BLaER1 (cell line): ENCODE data around the gene PHAF1.

ENCODE experiments used
- H3K27ac ChIP-seq: shearing (Covaris generic); formaldehyde crosslinking; 2 replicates; pipeline ENCODE4 v1.8.1; 2022
- H3K27me3 ChIP-seq: shearing (Covaris generic); formaldehyde crosslinking; 2 replicates; pipeline ENCODE4 v1.8.1; 2022
- H3K36me3 ChIP-seq: shearing (Covaris generic); formaldehyde crosslinking; 2 replicates; pipeline ENCODE4 v1.8.1; 2022
- H3K4me1 ChIP-seq: shearing (Covaris generic); formaldehyde crosslinking; 2 replicates; pipeline ENCODE4 v1.8.1; 2022
- H3K4me2 ChIP-seq: shearing (Covaris generic); formaldehyde crosslinking; 2 replicates; pipeline ENCODE4 v1.8.1; 2022
- H3K4me3 ChIP-seq: shearing (Covaris generic); formaldehyde crosslinking; 2 replicates; pipeline ENCODE4 v1.8.1; 2022
- H3K9ac ChIP-seq: shearing (Covaris generic); formaldehyde crosslinking; 2 replicates; pipeline ENCODE4 v1.8.1; 2022
- H3K9me3 ChIP-seq: shearing (Covaris generic); formaldehyde crosslinking; 2 replicates; pipeline ENCODE4 v1.8.1; 2022
- H4K20me1 ChIP-seq: shearing (Covaris generic); formaldehyde crosslinking; 2 replicates; pipeline ENCODE4 v1.8.1; 2022
- Cebpa-rat ChIP-seq: shearing (Covaris generic); IDR thresholded peaks from 2 replicates; pipeline ENCODE4 v1.8.1; 2022

Gene PHAF1

GRCh38 chr16:67109407-67110135 is at the start of gene PHAF1:
PHAF1 (plus strand) TSS chr16:67109941; CDS start chr16:67110176, 235 bp downstream.
- Histone ChIP-seq H3K36me3 (peaks cover 32% of the 10 kb centered on the region), H3K27me3 (no peaks in the 10 kb centered on the region), H3K9ac (peak within 1 kb of the TSS; percentile 88), H3K27ac (peak within 1 kb of the TSS; percentile 79), H4K20me1 (peaks cover 47% of the 10 kb centered on the region), H3K4me3 (peak within 1 kb of the TSS; percentile 99), H3K9me3 (no peaks in the 10 kb centered on the region), H3K4me2 (peak within 1 kb of the TSS; percentile 95), H3K4me1 (peaks cover 28% of the 10 kb centered on the region)
- TF ChIP-seq Cebpa-rat: no peak

GRCh38 chr16:67063008-67063407 is 46.7 kb upstream of the PHAF1 start:
- H3K9me3 ChIP-seq: peaks cover 33% of the 10 kb centered on the region
- peaks cover 67% of the 10 kb centered on the region for H3K4me1 ChIP-seq
- H3K4me3 ChIP-seq: peak overlapping the region; percentile 58
- no peaks in the 10 kb centered on the region for H4K20me1 ChIP-seq
- peaks cover 45% of the 10 kb centered on the region for H3K36me3 ChIP-seq
- no peaks in the 10 kb centered on the region for H3K27me3 ChIP-seq
- no peak for TF ChIP-seq Cebpa-rat
- peak overlapping the region; percentile 79 for H3K9ac ChIP-seq
- H3K27ac ChIP-seq: peak overlapping the region; percentile 95
- peak overlapping the region; percentile 85 for H3K4me2 ChIP-seq

- Histone ChIP-seq H3K9ac (no peak overlapping the region), H3K27me3 (no peaks in the 10 kb centered on the region), H3K27ac (no peak overlapping the region), H3K4me2 (no peak overlapping the region), H3K4me3 (no peak overlapping the region), H3K9me3 (peaks cover 25% of the 10 kb centered on the region), H3K36me3 (peaks cover 71% of the 10 kb centered on the region), H4K20me1 (no peaks in the 10 kb centered on the region), H3K4me1 (peaks cover 45% of the 10 kb centered on the region)
- TF ChIP-seq Cebpa-rat: no peak
Observed at GRCh38 chr16:67068212-67068753, 41.5 kb upstream of the PHAF1 start.

GRCh38 chr16:67071476-67072048 is 38.2 kb upstream of the PHAF1 start:
- 0 out of 2 replicates have a peak overlapping the region, but pooled peaks have one; percentile 6 for H3K27ac ChIP-seq
- TF ChIP-seq Cebpa-rat: no peak
- peaks cover 18% of the 10 kb centered on the region for H3K4me1 ChIP-seq
- H3K9me3 ChIP-seq: peaks cover 19% of the 10 kb centered on the region
- peaks cover 96% of the 10 kb centered on the region for H3K36me3 ChIP-seq
- 0 out of 2 replicates have a peak, but pooled peaks cover 8% of the 10 kb centered on the region for H4K20me1 ChIP-seq
- H3K4me2 ChIP-seq: no peak overlapping the region
- H3K9ac ChIP-seq: 0 out of 2 replicates have a peak overlapping the region, but pooled peaks have one; percentile 7
- no peak overlapping the region for H3K4me3 ChIP-seq
- no peaks in the 10 kb centered on the region for H3K27me3 ChIP-seq

GRCh38 chr16:67075331-67075730 is 34.4 kb upstream of the PHAF1 start:
- H3K4me1 ChIP-seq: peaks cover 3% of the 10 kb centered on the region
- H4K20me1 ChIP-seq: peaks cover 13% of the 10 kb centered on the region; the same call in 1 of the 2 replicates
- no peak overlapping the region for H3K4me3 ChIP-seq
- H3K4me2 ChIP-seq: no peak overlapping the region
- no peaks in the 10 kb centered on the region for H3K9me3 ChIP-seq
- H3K27me3 ChIP-seq: no peaks in the 10 kb centered on the region
- TF ChIP-seq Cebpa-rat: no peak
- peaks cover 88% of the 10 kb centered on the region for H3K36me3 ChIP-seq
- no peak overlapping the region for H3K9ac ChIP-seq
- no peak overlapping the region for H3K27ac ChIP-seq

GRCh38 chr16:67077871-67078270 is 31.9 kb upstream of the PHAF1 start:
- H3K4me1 ChIP-seq: peaks cover under 1% of the 10 kb centered on the region
- peaks cover 13% of the 10 kb centered on the region; the same call in 1 of the 2 replicates for H4K20me1 ChIP-seq

GRCh38 chr16:67082100-67082499 is 27.6 kb upstream of the PHAF1 start:
- Histone ChIP-seq H3K36me3 (peaks cover 75% of the 10 kb centered on the region), H3K4me2 (no peak overlapping the region), H3K27me3 (no peaks in the 10 kb centered on the region), H3K4me1 (peaks cover 24% of the 10 kb centered on the region), H3K27ac (no peak overlapping the region), H3K9me3 (no peaks in the 10 kb centered on the region), H3K4me3 (no peak overlapping the region), H3K9ac (no peak overlapping the region), H4K20me1 (peaks cover 15% of the 10 kb centered on the region; the same call in 1 of the 2 replicates)
- no peak for TF ChIP-seq Cebpa-rat

More at GRCh38 chr16:67077871-67078270, 31.9 kb upstream of the PHAF1 start:
- Histone ChIP-seq H3K27ac (no peak overlapping the region), H3K4me3 (no peak overlapping the region), H3K27me3 (no peaks in the 10 kb centered on the region), H3K9ac (no peak overlapping the region), H3K36me3 (peaks cover 78% of the 10 kb centered on the region), H3K9me3 (no peaks in the 10 kb centered on the region), H3K4me2 (no peak overlapping the region)
- no peak for TF ChIP-seq Cebpa-rat

- Histone ChIP-seq H3K9ac (no peak overlapping the region), H3K4me1 (peaks cover 24% of the 10 kb centered on the region), H3K4me2 (no peak overlapping the region), H3K27me3 (no peaks in the 10 kb centered on the region), H4K20me1 (peaks cover 22% of the 10 kb centered on the region; the same call in 1 of the 2 replicates), H3K36me3 (peaks cover 80% of the 10 kb centered on the region), H3K27ac (no peak overlapping the region), H3K9me3 (no peaks in the 10 kb centered on the region), H3K4me3 (no peak overlapping the region)
- TF ChIP-seq Cebpa-rat: no peak
Observed at GRCh38 chr16:67082891-67083290, 26.9 kb upstream of the PHAF1 start.

- Histone ChIP-seq H3K9me3 (no peaks in the 10 kb centered on the region), H3K36me3 (peaks cover 73% of the 10 kb centered on the region), H3K4me3 (no peak overlapping the region), H3K4me2 (peak overlapping the region; percentile 71), H3K27me3 (no peaks in the 10 kb centered on the region), H3K4me1 (peaks cover 24% of the 10 kb centered on the region), H3K9ac (no peak overlapping the region), H3K27ac (no peak overlapping the region), H4K20me1 (peaks cover 28% of the 10 kb centered on the region)
- peak; percentile 70; the same call in 1 of the 2 replicates for TF ChIP-seq Cebpa-rat
Observed at GRCh38 chr16:67084345-67085028, 25.3 kb upstream of the PHAF1 start.
